Common myeloid progenitor, CD34-positive (primary cell): ENCODE measurements around the gene MARK3.

ENCODE experiments used
- CTCF ChIA-PET: fragments of 350-600 bp; sonication (Branson Sonifier 250); formaldehyde crosslinking; loops from one replicate; lab custom pipeline; 2021; ENCODE audit warnings: antibody characterized with exemption; lab: Charles Lee
- POLR2A ChIA-PET: fragments of 350-600 bp; sonication (Branson Sonifier 250); formaldehyde crosslinking; loops from one replicate; lab custom pipeline; 2021; ENCODE audit warnings: antibody characterized with exemption; lab: Charles Lee
- DNase-seq, 3 donors: peaks; one replicate each; pipeline versions ENCODE4 v3.0.0 to v3.0.0-alpha.2; 2013
- H3K27ac ChIP-seq, 2 experiments: 1 replicate in 1 of 2; 2 replicates in 1 of 2; pipeline ENCODE4 v1.7.0; 2013; ENCODE audit warnings: inconsistent platforms in 2 of 2, low read length in 2 of 2, mild to moderate bottlenecking in 2 of 2, low read depth in 1 of 2, moderate library complexity in 1 of 2; ENCODE audit not compliant: severe bottlenecking in 2 of 2, insufficient read depth in 1 of 2, poor library complexity in 1 of 2
- H3K27me3 ChIP-seq, 5 experiments: replicated peaks in 2 of 5; 1 replicate in 3 of 5; 2 replicates in 2 of 5; pipeline versions ENCODE4 v1.6.1 to v1.7.0; 2013; ENCODE audit warnings: low read length in 4 of 5, mild to moderate bottlenecking in 2 of 5, moderate library complexity in 2 of 5, inconsistent platforms in 1 of 5; ENCODE audit not compliant: insufficient read depth in 5 of 5, control insufficient read depth in 4 of 5
- H3K36me3 ChIP-seq, 4 experiments: 1 replicate in 2 of 4; 2 replicates in 2 of 4; pipeline versions ENCODE4 v1.6.1 to v1.7.0; 2013; ENCODE audit warnings: low read length in 3 of 4, control low read depth in 1 of 4, mild to moderate bottlenecking in 1 of 4; ENCODE audit not compliant: control insufficient read depth in 4 of 4, insufficient read depth in 4 of 4
- H3K4me1 ChIP-seq, 4 experiments: 1 replicate in 3 of 4; 2 replicates in 1 of 4; pipeline versions ENCODE4 v1.6.1 to v1.7.1; 2013; ENCODE audit warnings: low read length in 3 of 4, mild to moderate bottlenecking in 3 of 4, control low read depth in 1 of 4, inconsistent platforms in 1 of 4, moderate library complexity in 1 of 4; ENCODE audit not compliant: control insufficient read depth in 4 of 4, insufficient read depth in 4 of 4; ENCODE audit errors: control extremely low read depth in 1 of 4
- H3K4me3 ChIP-seq, 7 experiments: 1 replicate in 4 of 7; 2 replicates in 3 of 7; pipeline versions ENCODE4 v1.5.1 to v1.7.0; 2013; ENCODE audit warnings: mild to moderate bottlenecking in 7 of 7, low read length in 6 of 7, moderate library complexity in 6 of 7, inconsistent platforms in 2 of 7, low read depth in 2 of 7, control low read depth in 1 of 7; ENCODE audit not compliant: insufficient read depth in 4 of 7, control insufficient read depth in 1 of 7; ENCODE audit errors: extremely low read depth in 1 of 7
- H3K9me3 ChIP-seq, 5 experiments: 1 replicate in 4 of 5; 2 replicates in 1 of 5; pipeline versions ENCODE4 v1.6.1 to v1.7.1; 2013; ENCODE audit warnings: low read length in 4 of 5, mild to moderate bottlenecking in 2 of 5, inconsistent platforms in 1 of 5, low read depth in 1 of 5, moderate library complexity in 1 of 5; ENCODE audit not compliant: control insufficient read depth in 4 of 5, insufficient read depth in 2 of 5; ENCODE audit errors: control extremely low read depth in 1 of 5
- WGBS: methylation state at CpG from one replicate; pipeline ENCODE4 v1.1.5; 2013; ENCODE audit not compliant: insufficient coverage; 5-methylcytosine and 5-hydroxymethylcytosine counted together

Gene MARK3

DNA sequence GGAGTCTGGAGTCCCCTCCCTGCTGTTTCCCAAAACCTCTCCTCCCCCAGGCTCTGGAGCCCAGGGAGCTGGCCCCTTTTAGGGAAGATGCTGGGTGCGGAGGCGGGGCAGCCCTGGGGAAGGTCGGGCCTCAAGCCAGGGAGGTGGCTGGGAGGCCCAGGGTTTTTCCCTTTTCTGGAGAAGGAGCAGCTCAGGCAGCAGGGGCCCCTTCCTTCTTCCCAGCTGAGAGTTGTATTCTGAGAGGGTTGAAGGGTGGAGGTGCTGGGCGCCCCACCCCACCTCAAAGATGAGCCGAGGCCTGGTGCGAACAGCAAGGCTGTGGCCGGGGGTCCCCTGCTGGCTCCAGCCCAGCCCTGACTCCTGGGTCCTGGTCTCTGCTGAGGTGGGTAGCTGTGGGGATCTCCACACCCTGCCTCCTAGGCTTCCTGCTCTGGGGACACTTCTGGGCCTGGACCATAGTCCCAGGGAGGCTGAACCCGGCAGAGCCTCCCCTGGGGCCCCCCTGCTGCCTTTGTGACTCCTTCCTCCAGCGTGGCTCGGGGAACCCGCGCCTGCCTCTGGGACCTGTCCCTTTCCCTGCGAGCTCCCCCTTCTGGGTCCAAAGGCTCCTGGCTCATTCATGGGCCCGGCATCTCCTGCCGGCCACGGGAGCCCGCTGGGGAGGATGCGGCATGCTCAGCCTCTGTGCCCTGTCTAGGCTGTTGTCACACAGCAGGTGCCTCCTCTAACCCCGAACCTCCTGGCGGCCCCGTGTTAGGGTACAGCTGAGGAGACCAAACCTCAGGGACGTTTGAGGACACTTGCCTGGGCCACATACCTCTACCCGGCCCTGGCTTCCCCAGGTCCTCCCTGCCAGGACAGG is 148.2 kb downstream of the MARK3 start:
- Histone ChIP-seq H3K4me1 (peaks cover 0 to 21% (median 18%) of the 10 kb centered on the region in 4 experiments), H3K9me3 (no peaks in the 10 kb centered on the region), H3K36me3 (peaks cover 0 to 49% (median 20%) of the 10 kb centered on the region in 4 experiments), H3K4me3 (no peak overlapping the region), H3K27me3 (peaks cover 0 to 4% (median 0%) of the 10 kb centered on the region in 5 experiments), H3K27ac (no peak overlapping the region)
- ChIA-PET CTCF (interaction anchor here (1.1 to 2.2 kb wide), 5 partner anchors 9 to 29 kb away, joined by 3 to 7 read pairs (median 4); no protein-coding TSS in a partner anchor), POLR2A (no interaction called here)
- whole genome bisulfite sequencing = 96% methylated on average over 16 of the region's 23 CpGs
- DNase-seq = no peak

DNA sequence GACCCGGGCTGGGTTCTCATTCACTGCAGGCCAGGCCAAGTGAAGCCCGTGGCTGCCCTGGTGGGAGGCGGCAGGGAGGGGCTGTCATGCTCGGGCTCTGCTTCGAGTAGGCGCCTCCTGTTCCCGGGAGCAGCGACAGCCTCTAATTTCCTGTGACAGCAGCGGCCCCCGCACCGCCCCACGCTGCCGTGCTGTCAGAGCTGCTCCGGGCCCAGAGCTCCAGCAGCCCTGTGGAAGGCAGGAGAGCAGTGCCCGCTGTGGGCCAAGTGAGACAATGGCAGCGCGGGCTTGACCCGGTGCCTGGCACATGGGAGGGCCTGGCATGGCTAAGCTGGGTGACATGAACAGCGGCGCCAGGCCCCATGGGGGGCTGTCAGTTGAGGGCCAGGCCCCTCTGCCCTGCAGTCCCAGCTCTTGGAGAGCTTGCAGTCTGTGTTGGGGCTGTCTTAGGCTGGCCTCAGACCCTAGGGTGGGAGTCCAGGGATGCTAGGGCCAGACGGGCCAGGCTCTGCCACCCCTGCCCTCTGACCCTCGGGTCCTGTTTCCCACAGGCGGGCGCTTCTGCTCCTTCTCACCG is 148.9 kb downstream of the MARK3 start:
- H3K9me3 ChIP-seq = no peaks in the 10 kb centered on the region
- H3K4me1 ChIP-seq = peaks cover 0 to 18% (median 14%) of the 10 kb centered on the region in 4 experiments
- ChIA-PET CTCF (interaction anchor here (0.5 to 2.2 kb wide), 5 partner anchors 9 to 58 kb away, joined by 3 to 7 read pairs (median 4); no protein-coding TSS in a partner anchor), POLR2A (no interaction called here)
- no peak overlapping the region for H3K27ac ChIP-seq
- no peak overlapping the region for H3K4me3 ChIP-seq
- peaks cover 0 to 11% (median 0%) of the 10 kb centered on the region in 5 experiments for H3K27me3 ChIP-seq
- no peak for DNase-seq
- 95% methylated on average over 25 of the region's 25 CpGs for WGBS
- H3K36me3 ChIP-seq = peaks cover 0 to 49% (median 20%) of the 10 kb centered on the region in 4 experiments

DNA sequence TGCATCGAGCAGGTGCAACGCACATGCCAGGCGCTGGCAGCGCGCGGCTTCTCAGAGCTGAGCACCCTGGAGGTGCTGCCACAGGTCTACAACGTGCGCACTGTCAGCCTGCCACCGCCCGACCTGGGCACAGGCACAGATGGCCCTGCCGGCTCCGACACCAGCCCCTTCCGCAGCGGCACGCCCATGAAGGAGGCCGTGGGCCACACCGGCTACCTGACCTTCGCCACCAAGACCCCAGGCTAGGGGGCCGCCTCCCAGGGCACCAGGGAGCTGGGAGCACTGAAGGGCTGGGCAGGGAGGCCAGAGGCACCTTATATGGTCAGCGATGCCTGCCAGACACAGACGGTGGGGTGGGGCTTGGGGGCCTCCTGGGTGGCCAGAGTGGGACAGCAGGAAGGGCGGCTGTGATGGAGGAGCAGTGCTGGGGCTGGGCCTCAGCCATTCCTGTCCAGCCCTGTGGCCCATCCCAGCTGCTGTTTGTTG is 149.4 kb downstream of the MARK3 start:
- Histone ChIP-seq H3K27ac (no peak overlapping the region), H3K4me3 (no peak overlapping the region), H3K4me1 (peaks cover 0 to 12% (median 10%) of the 10 kb centered on the region in 4 experiments), H3K36me3 (peaks cover 0 to 49% (median 20%) of the 10 kb centered on the region in 4 experiments), H3K27me3 (peaks cover 0 to 15% (median 0%) of the 10 kb centered on the region in 5 experiments), H3K9me3 (no peaks in the 10 kb centered on the region)
- DNase-seq = no peak
- POLR2A ChIA-PET = no interaction called here
- CTCF ChIA-PET = interaction anchor here (0.5 to 1.6 kb wide), 4 partner anchors 10 to 57 kb away, joined by 3 to 7 read pairs (median 4); no protein-coding TSS in a partner anchor
- 96% methylated on average over 18 of the region's 22 CpGs for WGBS

DNA sequence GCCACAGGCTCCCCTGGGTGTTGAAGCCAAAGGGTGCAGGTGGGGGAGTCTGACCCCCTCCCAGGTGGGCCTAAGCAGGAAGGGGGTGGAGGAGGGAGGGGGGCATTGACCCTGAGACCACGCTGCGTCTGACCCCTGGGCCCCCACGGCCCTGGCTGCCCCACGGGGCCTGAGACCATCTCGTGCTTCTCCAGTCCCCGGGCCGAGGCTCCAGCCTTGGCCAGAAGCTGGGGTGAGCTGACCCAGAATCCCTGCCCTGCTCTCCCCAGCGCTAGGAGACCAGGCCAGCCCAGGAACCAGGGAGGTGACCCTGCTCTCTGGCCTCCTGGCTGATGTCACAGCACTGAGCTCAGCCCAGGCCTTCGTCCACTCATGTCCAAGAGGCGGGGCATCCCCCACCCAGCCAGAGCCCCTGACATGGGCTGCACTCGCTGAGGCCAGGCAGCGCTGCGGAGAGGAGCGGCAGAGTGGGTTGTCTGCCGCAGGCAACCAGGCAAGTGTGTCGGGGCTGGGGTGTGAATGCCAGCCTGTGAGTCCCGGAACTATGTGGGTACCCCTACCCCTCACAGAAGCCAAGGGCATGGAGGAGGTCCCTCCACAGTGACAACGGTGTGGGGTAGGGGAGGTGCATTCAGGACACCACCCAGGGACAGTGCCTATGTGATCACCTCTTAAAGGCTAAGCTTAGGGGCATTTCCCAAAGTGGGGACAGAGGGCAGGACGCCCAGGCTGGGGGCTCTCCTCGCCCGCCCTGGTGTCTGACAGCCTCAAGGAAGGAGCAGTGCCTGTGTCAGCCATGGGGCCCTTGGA is 150.1 kb downstream of the MARK3 start:
- peaks cover 0 to 6% (median 3%) of the 10 kb centered on the region in 4 experiments for H3K4me1 ChIP-seq
- peaks cover 0 to 46% (median 20%) of the 10 kb centered on the region in 4 experiments for H3K36me3 ChIP-seq
- POLR2A ChIA-PET = interaction anchor here (0.6 kb wide), 1 partner anchor 1056 kb away, joined by 3 read pairs; no protein-coding TSS in a partner anchor
- CTCF ChIA-PET = interaction anchor here (1.4 to 1.6 kb wide), 2 partner anchors 10 to 17 kb away, joined by 6 to 7 read pairs; no protein-coding TSS in a partner anchor
- no peak overlapping the region for H3K27ac ChIP-seq
- 98% methylated on average over 19 of the region's 21 CpGs for WGBS
- no peak for DNase-seq
- no peak overlapping the region for H3K4me3 ChIP-seq
- peaks cover 0 to 20% (median under 1%) of the 10 kb centered on the region in 5 experiments for H3K27me3 ChIP-seq
- no peaks in the 10 kb centered on the region for H3K9me3 ChIP-seq

DNA sequence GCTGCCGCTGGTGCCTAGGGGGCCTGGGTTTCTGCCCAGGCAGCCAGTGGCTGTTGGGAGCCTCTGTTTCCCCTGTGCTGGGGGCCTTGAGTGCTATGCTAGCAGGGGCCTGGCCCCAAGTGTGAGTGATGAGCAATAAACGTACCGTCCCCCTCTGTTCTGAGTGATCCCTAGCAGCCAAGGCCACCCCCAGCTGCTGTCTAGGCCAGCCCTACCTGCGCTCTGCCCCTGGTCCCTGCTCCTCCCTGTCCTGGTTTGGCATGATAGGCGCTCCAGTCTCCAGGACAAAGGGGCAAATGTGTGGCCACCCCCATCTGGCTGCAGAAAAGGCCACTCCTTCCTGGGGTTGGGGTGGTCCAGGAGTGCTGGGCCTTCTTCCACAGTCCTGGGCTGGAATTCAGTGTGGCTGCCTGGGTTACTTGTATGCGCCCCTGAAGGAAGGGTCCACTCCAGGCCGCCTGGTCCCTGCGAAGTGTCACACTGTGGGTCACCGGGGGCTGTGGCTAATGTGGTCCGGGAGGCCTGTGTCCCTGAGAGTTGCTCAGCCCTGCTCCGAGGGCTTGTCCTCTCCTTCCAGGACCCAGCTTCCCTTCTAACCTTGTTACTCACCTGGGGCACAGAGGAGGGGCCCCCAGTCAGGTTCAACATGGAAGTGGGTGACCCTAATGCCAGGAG is 150.8 kb downstream of the MARK3 start:
- Histone ChIP-seq H3K9me3 (no peaks in the 10 kb centered on the region), H3K27ac (no peak overlapping the region), H3K4me1 (peaks cover 0 to 6% (median under 1%) of the 10 kb centered on the region in 4 experiments), H3K27me3 (peaks cover 0 to 20% (median 2%) of the 10 kb centered on the region in 5 experiments), H3K36me3 (peaks cover 0 to 39% (median 20%) of the 10 kb centered on the region in 4 experiments), H3K4me3 (no peak overlapping the region)
- DNase-seq = no peak
- CTCF ChIA-PET = interaction anchor here (0.7 to 1.7 kb wide), 4 partner anchors 17 to 133 kb away, joined by 3 to 6 read pairs (median 4); no protein-coding TSS in a partner anchor
- WGBS = 96% methylated on average over 10 of the region's 11 CpGs
- POLR2A ChIA-PET = interaction anchor here (0.6 kb wide), 1 partner anchor 1056 kb away, joined by 3 read pairs; no protein-coding TSS in a partner anchor

DNA sequence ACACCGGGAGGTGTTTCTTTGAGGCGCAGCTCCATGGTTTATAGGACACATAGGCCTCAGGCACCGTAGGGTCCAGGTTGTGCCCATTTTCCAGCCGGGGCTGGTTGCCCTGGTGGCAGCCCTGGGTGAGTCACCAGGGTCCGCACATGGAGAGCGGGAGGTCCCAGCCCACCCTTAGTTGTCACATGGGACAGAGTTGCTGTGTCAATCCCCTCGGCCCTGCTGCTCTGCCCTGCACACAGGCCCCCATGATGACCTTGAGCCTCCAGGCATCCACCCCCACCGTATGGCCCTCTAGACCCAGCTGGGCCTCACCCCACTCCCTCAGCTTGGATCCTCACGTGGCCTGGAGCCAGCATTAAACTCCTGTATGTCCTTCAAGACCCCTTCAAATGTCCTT is 151.5 kb downstream of the MARK3 start:
- H3K36me3 ChIP-seq = peaks cover 0 to 37% (median 19%) of the 10 kb centered on the region in 4 experiments
- CTCF ChIA-PET = interaction anchor here (0.7 to 1.7 kb wide), 3 partner anchors 17 to 132 kb away, joined by 3 to 5 read pairs (median 3); no protein-coding TSS in a partner anchor
- H3K4me3 ChIP-seq = no peak overlapping the region
- H3K9me3 ChIP-seq = no peaks in the 10 kb centered on the region
- no peak overlapping the region for H3K27ac ChIP-seq
- peaks cover 0 to 9% (median 1%) of the 10 kb centered on the region in 4 experiments for H3K4me1 ChIP-seq
- no peak for DNase-seq
- POLR2A ChIA-PET = no interaction called here
- WGBS = 86% methylated on average over 9 of the region's 9 CpGs
- H3K27me3 ChIP-seq = peaks cover 0 to 20% (median 2%) of the 10 kb centered on the region in 5 experiments
